Measurements from ENCODE around the gene RANBP10.

Gene RANBP10

GRCh38 chr16:67782567-67783352 is 23.6 kb downstream of the RANBP10 start:
- ATAC-seq (replicated peaks) = no peak
- Mint-ChIP-seq H3K4me3 (no peak overlapping the region), H3K4me1 (ENCODE audit: low read depth in 2 of 2) (peaks cover 16 to 20% of the 10 kb centered on the region in 2 donors), H3K9me3 (no peaks in the 10 kb centered on the region), H3K36me3 (ENCODE audit: insufficient read depth) (peaks cover 11% of the 10 kb centered on the region), H3K27me3 (no peaks in the 10 kb centered on the region), H3K27ac (no peak overlapping the region)
- no peak for DNase-seq

GRCh38 chr16:67781565-67781921 is 24.8 kb downstream of the RANBP10 start:
- peaks cover 8% of the 10 kb centered on the region for H3K36me3 Mint-ChIP-seq (ENCODE audit: insufficient read depth)
- H3K4me1 Mint-ChIP-seq (ENCODE audit: low read depth in 2 of 2) = peaks cover 16 to 20% of the 10 kb centered on the region in 2 donors
- no peaks in the 10 kb centered on the region for H3K9me3 Mint-ChIP-seq
- ATAC-seq (replicated peaks) = peak; percentile 42
- H3K4me3 Mint-ChIP-seq = peak overlapping the region in 1 of 2 donors; percentile 28
- peak overlapping the region; percentile 86 for H3K27ac Mint-ChIP-seq
- DNase-seq = no peak
- H3K27me3 Mint-ChIP-seq = no peaks in the 10 kb centered on the region

GRCh38 chr16:67780847-67781564 is 25.4 kb downstream of the RANBP10 start:
- Mint-ChIP-seq H3K36me3 (ENCODE audit: insufficient read depth) (peaks cover 8% of the 10 kb centered on the region), H3K9me3 (no peaks in the 10 kb centered on the region), H3K4me3 (peak overlapping the region in 1 of 2 donors; percentile 28), H3K4me1 (ENCODE audit: low read depth in 2 of 2) (peaks cover 16 to 19% of the 10 kb centered on the region in 2 donors), H3K27ac (peak overlapping the region; percentile 86), H3K27me3 (no peaks in the 10 kb centered on the region)
- no peak for ATAC-seq (replicated peaks)
- no peak for DNase-seq

- ATAC-seq (replicated peaks) (no peak), DNase-seq (no peak)
- Mint-ChIP-seq H3K27me3 (no peaks in the 10 kb centered on the region), H3K9me3 (no peaks in the 10 kb centered on the region), H3K4me3 (no peak overlapping the region), H3K4me1 (ENCODE audit: low read depth in 2 of 2) (peaks cover 21% of the 10 kb centered on the region in 2 donors), H3K36me3 (ENCODE audit: insufficient read depth) (peaks cover 4% of the 10 kb centered on the region), H3K27ac (peak overlapping the region in 1 of 2 donors; percentile 44)
Measured at GRCh38 chr16:67779256-67780014, 26.9 kb downstream of the RANBP10 start.

- Mint-ChIP-seq H3K4me1 (ENCODE audit: low read depth in 2 of 2) (peaks cover 8 to 12% of the 10 kb centered on the region in 2 donors), H3K4me3 (no peak overlapping the region), H3K27ac (no peak overlapping the region), H3K36me3 (ENCODE audit: insufficient read depth) (peaks cover 27% of the 10 kb centered on the region), H3K9me3 (no peaks in the 10 kb centered on the region), H3K27me3 (no peaks in the 10 kb centered on the region)
- DNase-seq (no peak), ATAC-seq (replicated peaks) (no peak)
Measured at GRCh38 chr16:67775273-67775672, 31.1 kb downstream of the RANBP10 start.

- peak overlapping the region in 1 of 2 donors; percentile 20 for H3K27ac Mint-ChIP-seq
- no peaks in the 10 kb centered on the region for H3K27me3 Mint-ChIP-seq
- no peak overlapping the region for H3K4me3 Mint-ChIP-seq
- no peaks in the 10 kb centered on the region for H3K9me3 Mint-ChIP-seq
- ATAC-seq (replicated peaks) (no peak), DNase-seq (no peak)
- H3K36me3 Mint-ChIP-seq (ENCODE audit: insufficient read depth) = peaks cover 24% of the 10 kb centered on the region
- peaks cover 5 to 7% of the 10 kb centered on the region in 2 donors for H3K4me1 Mint-ChIP-seq (ENCODE audit: low read depth in 2 of 2)
Measured at GRCh38 chr16:67774457-67774853, 31.9 kb downstream of the RANBP10 start.

- Mint-ChIP-seq H3K27ac (peak overlapping the region in 1 of 2 donors; percentile 20), H3K4me1 (ENCODE audit: low read depth in 2 of 2) (peaks cover 5 to 7% of the 10 kb centered on the region in 2 donors), H3K27me3 (no peaks in the 10 kb centered on the region), H3K36me3 (ENCODE audit: insufficient read depth) (peaks cover 30% of the 10 kb centered on the region), H3K9me3 (no peaks in the 10 kb centered on the region), H3K4me3 (no peak overlapping the region)
- ATAC-seq (replicated peaks) (no peak), DNase-seq (no peak)
Measured at GRCh38 chr16:67773569-67774456, 32.5 kb downstream of the RANBP10 start.

- Mint-ChIP-seq H3K9me3 (no peaks in the 10 kb centered on the region), H3K4me1 (ENCODE audit: low read depth in 2 of 2) (peaks cover 5 to 7% of the 10 kb centered on the region in 2 donors), H3K27me3 (no peaks in the 10 kb centered on the region), H3K36me3 (ENCODE audit: insufficient read depth) (peaks cover 31% of the 10 kb centered on the region), H3K4me3 (no peak overlapping the region), H3K27ac (no peak overlapping the region)
- no peak for DNase-seq
- ATAC-seq (replicated peaks) = no peak
Measured at GRCh38 chr16:67773099-67773498, 33.3 kb downstream of the RANBP10 start.

- peak overlapping the region in 1 of 2 donors; percentile 49 for H3K27ac Mint-ChIP-seq
- H3K9me3 Mint-ChIP-seq = no peaks in the 10 kb centered on the region
- peaks cover 41% of the 10 kb centered on the region for H3K36me3 Mint-ChIP-seq (ENCODE audit: insufficient read depth)
- ATAC-seq (replicated peaks) (no peak), DNase-seq (no peak)
- no peak overlapping the region for H3K4me3 Mint-ChIP-seq
- H3K4me1 Mint-ChIP-seq (ENCODE audit: low read depth in 2 of 2) = peaks cover 3 to 7% of the 10 kb centered on the region in 2 donors
- H3K27me3 Mint-ChIP-seq = no peaks in the 10 kb centered on the region
Measured at GRCh38 chr16:67770346-67770991, 35.9 kb downstream of the RANBP10 start.

GRCh38 chr16:67767953-67768352 is 38.4 kb downstream of the RANBP10 start:
- DNase-seq (no peak), ATAC-seq (replicated peaks) (no peak)
- Mint-ChIP-seq H3K27me3 (no peaks in the 10 kb centered on the region), H3K4me3 (no peak overlapping the region), H3K36me3 (ENCODE audit: insufficient read depth) (peaks cover 46% of the 10 kb centered on the region), H3K27ac (no peak overlapping the region), H3K9me3 (no peaks in the 10 kb centered on the region), H3K4me1 (ENCODE audit: low read depth in 2 of 2) (peaks cover 1% of the 10 kb centered on the region in 2 donors)

GRCh38 chr16:67766291-67766690 is 40.1 kb downstream of the RANBP10 start:
- peaks cover 7% of the 10 kb centered on the region in 2 donors for H3K4me1 Mint-ChIP-seq (ENCODE audit: low read depth in 2 of 2)
- ATAC-seq (replicated peaks) (no peak), DNase-seq (no peak)
- no peak overlapping the region for H3K4me3 Mint-ChIP-seq
- H3K27me3 Mint-ChIP-seq = no peaks in the 10 kb centered on the region
- H3K36me3 Mint-ChIP-seq (ENCODE audit: insufficient read depth) = peaks cover 37% of the 10 kb centered on the region
- peak overlapping the region; percentile 10 to 41 for H3K27ac Mint-ChIP-seq
- no peaks in the 10 kb centered on the region for H3K9me3 Mint-ChIP-seq

GRCh38 chr16:67764158-67764667 is 42.1 kb downstream of the RANBP10 start:
- H3K27me3 Mint-ChIP-seq = no peaks in the 10 kb centered on the region
- H3K4me3 Mint-ChIP-seq = no peak overlapping the region
- DNase-seq (no peak), ATAC-seq (replicated peaks) (no peak)
- H3K27ac Mint-ChIP-seq = peak overlapping the region in 1 of 2 donors; percentile 41
- peaks cover 20 to 22% of the 10 kb centered on the region in 2 donors for H3K4me1 Mint-ChIP-seq (ENCODE audit: low read depth in 2 of 2)
- H3K9me3 Mint-ChIP-seq = no peaks in the 10 kb centered on the region
- peaks cover 26% of the 10 kb centered on the region for H3K36me3 Mint-ChIP-seq (ENCODE audit: insufficient read depth)
